AG04449 (cell line): ENCODE measurements around the gene AQP2.

ENCODE experiments used
- CTCF ChIA-PET: fragments of 350-600 bp; formaldehyde crosslinking; extraction: SDS; loops from one replicate; lab custom pipeline; 2021; ENCODE audit warnings: antibody characterized with exemption; lab: Yijun Ruan, JAX
- POLR2A ChIA-PET: fragments of 400-600, 350-600 bp; formaldehyde crosslinking; extraction: SDS; loops from one replicate; lab custom pipeline; 2020; ENCODE audit warnings: antibody characterized with exemption, inconsistent platforms; lab: Yijun Ruan, JAX
- DNase-seq: peaks from one replicate; pipeline ENCODE4 v3.0.0-alpha.2; 2010; ENCODE audit warnings: low read depth, low spot score
- H3K4me3 ChIP-seq: 2 replicates; pipeline ENCODE4 v1.5.1; 2011; ENCODE audit warnings: low read depth, mild to moderate bottlenecking, control low read depth, low read length
- CTCF ChIP-seq: IDR thresholded peaks from one replicate; pipeline ENCODE4 v1.5.1; 2011; ENCODE audit warnings: mild to moderate bottlenecking, moderate library complexity, low read length, control low read depth, inconsistent platforms; ENCODE audit not compliant: insufficient read depth; ENCODE audit errors: missing control alignments

AQP2 gene

GRCh38 chr12:49942512-49942893 lies 8.0 kb upstream of the AQP2 start:
- ChIA-PET POLR2A (no interaction called here), CTCF (interaction anchor here (0.7 to 5.2 kb wide), 11 partner anchors 9 to 180 kb away, joined by 3 to 39 read pairs (median 4); no protein-coding TSS in a partner anchor)

GRCh38 chr12:49942921-49943624 lies 7.5 kb upstream of the AQP2 start:
- ChIA-PET CTCF (interaction anchor here (0.7 to 5.2 kb wide), 12 partner anchors 10 to 181 kb away, joined by 3 to 39 read pairs (median 4); no protein-coding TSS in a partner anchor), POLR2A (no interaction called here)
- no peak overlapping the region for H3K4me3 ChIP-seq
- no peak for DNase-seq
- TF ChIP-seq CTCF: no peak

More at GRCh38 chr12:49942512-49942893, 8.0 kb upstream of the AQP2 start:
- H3K4me3 ChIP-seq: no peak overlapping the region
- TF ChIP-seq CTCF: no peak
- DNase-seq: no peak

- CTCF ChIA-PET: interaction anchor here (0.8 to 5.2 kb wide), 8 partner anchors 9 to 162 kb away, joined by 3 to 39 read pairs (median 5); no protein-coding TSS in a partner anchor
- TF ChIP-seq CTCF: no peak
- no peak overlapping the region for H3K4me3 ChIP-seq
- DNase-seq: no peak
- POLR2A ChIA-PET: no interaction called here
Measured at GRCh38 chr12:49943625-49943960, 6.9 kb upstream of the AQP2 start.

GRCh38 chr12:49944046-49944445 lies 6.5 kb upstream of the AQP2 start:
- CTCF ChIA-PET: interaction anchor here (0.8 to 5.2 kb wide), 5 partner anchors 9 to 163 kb away, joined by 3 to 39 read pairs (median 6); no protein-coding TSS in a partner anchor
- POLR2A ChIA-PET: no interaction called here
- DNase-seq: no peak
- no peak for TF ChIP-seq CTCF
- no peak overlapping the region for H3K4me3 ChIP-seq

- POLR2A ChIA-PET: no interaction called here
- TF ChIP-seq CTCF: no peak
- CTCF ChIA-PET: interaction anchor here (0.7 to 6.7 kb wide), 33 partner anchors 12 to 269 kb away, joined by 3 to 173 read pairs (median 8); partner anchors contain the start of genes AQP5 and RACGAP1
- no peak for DNase-seq
- H3K4me3 ChIP-seq: no peak overlapping the region
Measured at GRCh38 chr12:49944718-49945117, 5.8 kb upstream of the AQP2 start.

- TF ChIP-seq CTCF: peak; percentile 96
- POLR2A ChIA-PET: interaction anchor here (0.9 kb wide), 1 partner anchor 9 kb away, joined by 3 read pairs; no protein-coding TSS in a partner anchor
- H3K4me3 ChIP-seq: peak overlapping the region; percentile 28
- CTCF ChIA-PET: interaction anchor here (0.7 to 6.7 kb wide), 70 partner anchors 12 to 268 kb away, joined by 3 to 173 read pairs (median 5); partner anchors contain the start of genes AQP5, AQP6, RACGAP1 and SMARCD1
- peak; percentile 12 for DNase-seq
Measured at GRCh38 chr12:49945394-49946080, 5.0 kb upstream of the AQP2 start.
